H7 (cell line): Measurements from ENCODE around the gene TAF11L2. TPM values are rescaled to one million over a fixed set of nuclear protein-coding genes. Genes with fewer than 3 reads are reported as not detected.
"Not testable (repeated sequence)": the region's sequence is repeated elsewhere in the genome, so short reads cannot be mapped to it uniquely, and the experiment has no call there.

Experiments used
- DNase-seq: peaks from one replicate; pipeline ENCODE4 v3.0.0; 2012
- H3K27me3 ChIP-seq: 2 replicates; pipeline ENCODE4 v1.6.0; 2011; ENCODE audit warnings: mild to moderate bottlenecking, low read length; ENCODE audit not compliant: control insufficient read depth, insufficient read depth
- H3K36me3 ChIP-seq: replicated peaks from 2 replicates; pipeline ENCODE4 v1.5.1; 2011; ENCODE audit warnings: low read length; ENCODE audit not compliant: control insufficient read depth, insufficient read depth
- H3K4me3 ChIP-seq: 2 replicates; pipeline ENCODE4 v1.5.1; 2011; ENCODE audit warnings: low read depth, mild to moderate bottlenecking, control low read depth, low read length, moderate library complexity; ENCODE audit not compliant: insufficient read depth
- total RNA-seq: library from RNA; depleted of rRNA; stranded (reverse); fragments of >200 nt; shearing (Covaris generic); gene quantifications from 2 replicates; pipeline ENCODE4 v1.2.3, GENCODE V29; 2014; rRNA removed

The TAF11L2 gene
- total RNA-seq, 1 experiment from 2014 or later, result not detected

GRCh38 chr5:17492770-17493169 lies 5.3 kb upstream of the TAF11L2 start:
- Histone ChIP-seq H3K36me3 (no peaks in the 10 kb centered on the region), H3K27me3 (no peaks in the 10 kb centered on the region; the same call in 1 of the 2 replicates), H3K4me3 (no peak overlapping the region)
- no peak for DNase-seq

GRCh38 chr5:17497446-17497845 lies 585 bp upstream of the TAF11L2 start:
- Histone ChIP-seq H3K27me3 (no peaks in the 10 kb centered on the region), H3K4me3 (no peak overlapping the region), H3K36me3 (no peaks in the 10 kb centered on the region)
- no peak for DNase-seq

DNA sequence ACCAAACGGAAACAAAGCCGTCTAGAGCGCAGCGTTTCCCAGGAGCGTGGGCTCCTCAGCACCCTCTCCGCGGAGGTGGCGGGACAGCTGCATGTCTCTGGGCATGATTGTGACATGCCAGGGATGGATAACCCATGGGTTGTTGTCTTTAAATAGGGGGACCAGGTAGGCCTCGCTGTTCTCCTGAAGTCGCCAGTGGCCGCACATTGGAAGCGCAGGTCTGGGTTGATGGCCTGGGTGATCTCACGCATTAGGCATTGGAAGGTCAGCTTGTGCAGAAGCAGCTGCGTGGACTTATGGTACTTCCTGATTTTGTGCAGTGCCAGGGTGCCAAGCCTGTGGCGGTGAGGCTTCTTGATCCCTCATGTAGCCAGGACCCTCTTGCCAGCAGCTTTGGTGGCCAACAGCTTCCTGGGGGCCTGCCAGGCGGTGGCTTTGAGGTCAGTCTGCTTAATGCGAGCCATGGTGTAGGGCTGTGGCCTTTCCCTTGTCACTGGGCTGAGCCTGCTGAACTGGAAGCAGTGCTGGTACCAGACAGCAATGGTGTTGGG lies 13.8 kb downstream of the TAF11L2 start:
- Histone ChIP-seq H3K36me3 (no peaks in the 10 kb centered on the region), H3K27me3 (no peaks in the 10 kb centered on the region), H3K4me3 (no peak overlapping the region)
- DNase-seq, result no peak

- not testable (repeated sequence) for DNase-seq, H3K27me3 ChIP-seq, H3K36me3 ChIP-seq, H3K4me3 ChIP-seq
Observed at GRCh38 chr5:17517526-17517925, 19.5 kb downstream of the TAF11L2 start.

GRCh38 chr5:17518067-17518466 lies 20.0 kb downstream of the TAF11L2 start, which contains the start of gene TAF11L3:
Gene TAF11L3, plus strand, starts transcription at chr5:17518367.
- not testable (repeated sequence) for H3K27me3 ChIP-seq, DNase-seq, H3K4me3 ChIP-seq, H3K36me3 ChIP-seq

DNA sequence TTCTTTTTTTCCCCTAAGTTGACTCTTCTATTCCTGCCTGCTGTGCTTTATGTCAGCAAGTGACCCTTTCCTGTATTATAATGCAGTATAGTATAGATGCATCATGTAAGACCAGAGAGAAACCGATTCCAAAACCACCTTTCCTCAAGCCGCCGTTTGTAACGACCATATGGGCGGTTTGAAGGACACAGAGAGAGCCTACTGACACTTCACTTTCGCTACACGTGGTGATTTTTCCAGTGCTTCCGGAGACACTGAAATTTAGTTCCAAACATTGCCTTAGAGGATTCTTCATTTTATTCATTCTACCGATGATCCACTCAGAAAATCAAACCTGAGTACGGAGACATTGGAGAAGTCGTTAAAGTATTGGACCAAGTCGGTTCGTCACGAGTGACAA lies 21.5 kb downstream of the TAF11L2 start:
- DNase-seq, H3K36me3 ChIP-seq: not testable (repeated sequence)

GRCh38 chr5:17521501-17521900 lies 23.5 kb downstream of the TAF11L2 start, which contains the start of gene TAF11L4:
Gene TAF11L4, plus strand, starts transcription at chr5:17521801.
- H3K36me3 ChIP-seq, H3K4me3 ChIP-seq, H3K27me3 ChIP-seq, DNase-seq: not testable (repeated sequence)

More for the DNA sequence above, 21.5 kb downstream of the TAF11L2 start:
- H3K4me3 ChIP-seq, H3K27me3 ChIP-seq: not testable (repeated sequence)

DNA sequence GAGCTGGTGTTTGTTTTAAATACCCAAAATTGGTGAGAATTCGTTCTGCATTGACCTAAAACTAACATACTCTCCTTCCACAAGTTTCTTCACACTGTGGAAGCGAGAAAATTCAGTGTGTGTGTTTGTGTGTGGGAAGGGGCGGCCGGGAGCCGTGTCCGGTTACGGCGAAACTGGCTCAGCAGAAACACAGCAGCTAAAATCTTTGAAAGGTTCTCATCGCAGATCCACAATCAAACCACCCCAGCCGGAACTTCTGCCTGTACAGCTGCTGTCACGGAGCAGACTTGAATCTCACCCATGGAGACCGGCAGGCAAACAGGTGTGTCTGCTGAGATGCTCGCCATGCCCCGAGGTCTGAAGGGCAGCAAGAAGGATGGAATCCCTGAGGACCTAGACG lies 26.9 kb downstream of the TAF11L2 start, which contains the start of gene TAF11L5:
TSS of gene TAF11L5 (plus strand) at position 301 of the 400 bp plus-strand sequence.
- not testable (repeated sequence) for H3K36me3 ChIP-seq, H3K4me3 ChIP-seq, H3K27me3 ChIP-seq, DNase-seq

DNA sequence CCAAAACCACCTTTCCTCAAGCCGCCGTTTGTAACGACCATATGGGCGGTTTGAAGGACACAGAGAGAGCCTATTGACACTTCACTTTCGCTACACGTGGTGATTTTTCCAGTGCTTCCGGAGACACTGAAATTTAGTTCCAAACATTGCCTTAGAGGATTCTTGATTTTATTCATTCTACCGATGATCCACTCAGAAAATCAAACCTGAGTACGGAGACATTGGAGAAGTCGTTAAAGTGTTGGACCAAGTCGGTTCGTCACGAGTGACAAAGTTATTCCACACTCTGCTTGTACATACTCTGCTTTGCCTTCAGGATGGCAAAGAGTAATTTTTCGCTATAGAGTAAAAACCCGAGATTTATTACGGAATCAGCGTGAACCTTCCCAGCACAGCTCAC lies 28.5 kb downstream of the TAF11L2 start:
- DNase-seq, H3K27me3 ChIP-seq, H3K4me3 ChIP-seq, H3K36me3 ChIP-seq: not testable (repeated sequence)

DNA sequence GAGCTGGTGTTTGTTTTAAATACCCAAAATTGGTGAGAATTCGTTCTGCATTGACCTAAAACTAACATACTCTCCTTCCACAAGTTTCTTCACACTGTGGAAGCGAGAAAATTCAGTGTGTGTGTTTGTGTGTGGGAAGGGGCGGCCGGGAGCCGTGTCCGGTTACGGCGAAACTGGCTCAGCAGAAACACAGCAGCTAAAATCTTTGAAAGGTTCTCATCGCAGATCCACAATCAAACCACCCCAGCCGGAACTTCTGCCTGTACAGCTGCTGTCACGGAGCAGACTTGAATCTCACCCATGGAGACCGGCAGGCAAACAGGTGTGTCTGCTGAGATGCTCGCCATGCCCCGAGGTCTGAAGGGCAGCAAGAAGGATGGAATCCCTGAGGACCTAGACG lies 30.3 kb downstream of the TAF11L2 start, which contains the start of gene TAF11L6:
TSS of gene TAF11L6 (plus strand) at position 301 of the 400 bp plus-strand sequence.
- not testable (repeated sequence) for H3K36me3 ChIP-seq, DNase-seq, H3K4me3 ChIP-seq, H3K27me3 ChIP-seq

Other genes with a start within 250 kb of the TAF11L2 start
- not detected in 2 replicates for gene TAF11L3, start 20.1 kb downstream of the TAF11L2 start, total RNA-seq
- gene TAF11L4, start 23.6 kb downstream of the TAF11L2 start, total RNA-seq, result not detected in 2 replicates
- gene TAF11L5, start 27.0 kb downstream of the TAF11L2 start, total RNA-seq, result not detected in 2 replicates
- gene TAF11L6, start 30.4 kb downstream of the TAF11L2 start, total RNA-seq, result not detected in 2 replicates
- gene TAF11L7, start 87.5 kb downstream of the TAF11L2 start, total RNA-seq, result not detected in 2 replicates
- not detected in 2 replicates for gene TAF11L8, start 92.7 kb downstream of the TAF11L2 start, total RNA-seq
- not detected in 2 replicates for gene TAF11L9, start 96.2 kb downstream of the TAF11L2 start, total RNA-seq
- gene TAF11L10, start 99.6 kb downstream of the TAF11L2 start, total RNA-seq, result not detected in 2 replicates
- gene TAF11L11, start 106.0 kb downstream of the TAF11L2 start, total RNA-seq, result not detected in 2 replicates
- gene TAF11L12, start 112.2 kb downstream of the TAF11L2 start, total RNA-seq, result not detected in 2 replicates
- not detected in 2 replicates for gene TAF11L13, start 133.9 kb downstream of the TAF11L2 start, total RNA-seq
- not detected in 2 replicates for gene TAF11L14, start 136.2 kb downstream of the TAF11L2 start, total RNA-seq